Stomach (tissue), 9 donors: Measurements from ENCODE around the gene AOC1. TPM values are rescaled to one million over a fixed set of nuclear protein-coding genes. Genes with fewer than 3 reads are reported as not detected.

Experiments used
- DNase-seq, 2 donors: peaks; one replicate each; pipeline versions ENCODE4 v3.0.0 to v3.0.0-alpha.2; 2013 to 2019
- H3K27ac ChIP-seq, 5 donors: fragments of 200-600 bp in 4 of 5; sonication (generic) in 4 of 5; one replicate each; pipeline ENCODE4 v1.5.1; 2013 to 2019; ENCODE audit warnings: mild to moderate bottlenecking in 1 of 5, moderate library complexity in 1 of 5
- H3K27me3 ChIP-seq, 3 donors: fragments of 200-600 bp; sonication (generic); one replicate each; pipeline ENCODE4 v1.5.1; 2017 to 2019; ENCODE audit warnings: mixed run types in 1 of 3
- H3K36me3 ChIP-seq, 4 donors: fragments of 200-600 bp; sonication (generic); 1 replicate in 3 of 4; 2 replicates in 1 of 4; pipeline ENCODE4 v1.5.1; 2016 to 2019
- H3K4me1 ChIP-seq, 4 donors: fragments of 200-600 bp; sonication (generic); one replicate each; pipeline ENCODE4 v1.5.1; 2016 to 2019
- H3K4me3 ChIP-seq, 4 donors: fragments of 200-600 bp; sonication (generic) in 3 of 4; one replicate each; pipeline ENCODE4 v1.5.1; 2016 to 2019; ENCODE audit warnings: mild to moderate bottlenecking in 1 of 4
- H3K9me3 ChIP-seq, 4 donors: fragments of 200-600 bp; sonication (generic); one replicate each; pipeline ENCODE4 v1.5.1; 2016 to 2019
- EP300 ChIP-seq: sonication (generic); formaldehyde crosslinking; IDR thresholded peaks from one replicate; pipeline ENCODE4 v1.6.1; 2017; ENCODE audit warnings: antibody characterized with exemption
- POLR2A ChIP-seq, 4 donors: fragments of 450-650 bp; IDR thresholded peaks; one replicate each; pipeline ENCODE4 v1.6.1; 2016; ENCODE audit warnings: antibody characterized with exemption in 4 of 4, control low read depth in 2 of 4, mild to moderate bottlenecking in 1 of 4, moderate library complexity in 1 of 4
- POLR2AphosphoS5 ChIP-seq, 3 donors: sonication (generic); formaldehyde crosslinking; IDR thresholded peaks; one replicate each; pipeline ENCODE4 v1.6.1; 2016; ENCODE audit warnings: antibody characterized with exemption in 3 of 3
- WGBS, 5 donors: extraction: QIAGEN DNeasy Blood & Tissue Kit in 3 of 5; methylation state at CpG; one replicate each; pipeline versions ENCODE4 v1.1.5 to v1.1.7; 2013 to 2018; 5-methylcytosine and 5-hydroxymethylcytosine counted together
- intact Hi-C: fragments of 100-400 bp; cut with DNase I; formaldehyde crosslinking; loops from one replicate; pipeline ENCODE4 v1.15.1; 2023; ENCODE audit warnings: low total_unique reads
- polyA plus RNA-seq, 3 donors: library from polyadenylated mRNA; stranded (reverse); fragments of 200-250 nt; gene quantifications; one replicate each; pipeline ENCODE4 v1.2.3, GENCODE V29; 2013
- total RNA-seq, 5 donors: library from RNA; depleted of rRNA; stranded (reverse); fragments of >200 nt; gene quantifications; one replicate each; pipeline versions ENCODE4 v1.1.0 to v1.2.3, GENCODE V29; 2014 to 2016
- TF ChIP-seq, protein P1 (sequence below), 7 experiments: fragments of 450-650 bp in 4 of 7; fragments of 200-600 bp in 3 of 7; sonication (generic) in 3 of 7; IDR thresholded peaks; one replicate each; pipeline ENCODE4 v1.5.1; 2016 to 2019; ENCODE audit warnings: antibody characterized with exemption in 7 of 7, control low read depth in 2 of 7, mild to moderate bottlenecking in 1 of 7
- donor health status: healthy with polysubstance abuse.
- donor health status: Bipolar disorder and iron deficiency.
- donor health status: healthy.

The AOC1 gene
- total and polyA plus RNA-seq, 8 donors, result 0.31 to 105 (median 1.0) TPM; not detected in 2

DNA sequence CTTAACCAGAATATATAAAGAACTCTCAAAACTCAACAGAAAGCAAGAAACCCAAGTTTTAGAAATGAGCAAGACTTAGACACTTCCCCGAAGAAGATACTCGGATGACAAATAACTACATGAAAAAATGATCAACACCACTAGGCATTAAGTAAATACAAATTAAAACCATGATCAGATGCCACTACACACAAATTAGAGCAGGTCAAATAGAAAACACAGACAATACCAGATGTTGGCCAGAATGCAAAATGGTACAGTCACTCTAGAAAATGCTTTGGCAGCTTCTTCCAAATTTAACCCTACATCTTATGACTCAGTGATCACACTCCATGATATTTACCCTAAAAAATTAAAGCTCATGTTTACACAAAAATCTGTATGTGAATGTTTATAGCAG lies 33.3 kb upstream of the AOC1 start:
- H3K9me3 ChIP-seq, result peaks cover 0 to 21% (median 8%) of the 10 kb centered on the region in 4 donors
- TF ChIP-seq EP300 (no peak), POLR2AphosphoS5 (IDR thresholded peaks at IDR 0.05) (no peak), POLR2A (IDR thresholded peaks at IDR 0.05) (no peak)
- TF ChIP-seq, protein P1, sequence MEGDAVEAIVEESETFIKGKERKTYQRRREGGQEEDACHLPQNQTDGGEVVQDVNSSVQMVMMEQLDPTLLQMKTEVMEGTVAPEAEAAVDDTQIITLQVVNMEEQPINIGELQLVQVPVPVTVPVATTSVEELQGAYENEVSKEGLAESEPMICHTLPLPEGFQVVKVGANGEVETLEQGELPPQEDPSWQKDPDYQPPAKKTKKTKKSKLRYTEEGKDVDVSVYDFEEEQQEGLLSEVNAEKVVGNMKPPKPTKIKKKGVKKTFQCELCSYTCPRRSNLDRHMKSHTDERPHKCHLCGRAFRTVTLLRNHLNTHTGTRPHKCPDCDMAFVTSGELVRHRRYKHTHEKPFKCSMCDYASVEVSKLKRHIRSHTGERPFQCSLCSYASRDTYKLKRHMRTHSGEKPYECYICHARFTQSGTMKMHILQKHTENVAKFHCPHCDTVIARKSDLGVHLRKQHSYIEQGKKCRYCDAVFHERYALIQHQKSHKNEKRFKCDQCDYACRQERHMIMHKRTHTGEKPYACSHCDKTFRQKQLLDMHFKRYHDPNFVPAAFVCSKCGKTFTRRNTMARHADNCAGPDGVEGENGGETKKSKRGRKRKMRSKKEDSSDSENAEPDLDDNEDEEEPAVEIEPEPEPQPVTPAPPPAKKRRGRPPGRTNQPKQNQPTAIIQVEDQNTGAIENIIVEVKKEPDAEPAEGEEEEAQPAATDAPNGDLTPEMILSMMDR (IDR thresholded peaks at IDR 0.05), result no peak
- no peak for DNase-seq
- no peaks in the 10 kb centered on the region for H3K4me1 ChIP-seq
- H3K4me3 ChIP-seq, result no peak overlapping the region
- H3K27me3 ChIP-seq, result no peaks in the 10 kb centered on the region
- 75 to 88% (median 75%) methylated on average over 2 of the region's 2 CpGs for WGBS, 5 donors
- no peaks in the 10 kb centered on the region for H3K36me3 ChIP-seq
- intact Hi-C loops, result no loop called here
- no peak overlapping the region for H3K27ac ChIP-seq

DNA sequence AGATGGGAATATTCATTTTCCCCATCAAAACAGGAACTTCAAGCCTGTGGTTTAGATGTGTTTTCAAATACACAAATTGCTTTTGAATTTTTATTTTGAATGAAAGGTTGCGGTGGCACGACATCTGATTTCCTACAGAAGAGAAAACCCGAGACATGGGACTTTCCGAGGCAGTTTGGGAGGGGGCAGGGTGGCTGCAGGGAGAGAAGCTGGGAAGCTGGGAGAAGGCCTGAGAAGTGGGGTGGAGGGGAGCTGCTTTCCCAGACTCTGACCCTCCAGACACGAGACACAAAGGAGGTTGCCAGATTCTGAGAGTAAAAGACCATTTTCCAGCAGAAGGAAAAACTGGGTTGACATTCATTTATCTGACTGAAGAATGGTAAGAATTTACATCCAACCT lies 32.2 kb upstream of the AOC1 start:
- Histone ChIP-seq H3K36me3 (no peaks in the 10 kb centered on the region), H3K27me3 (no peaks in the 10 kb centered on the region), H3K27ac (peak overlapping the region in 1 of 5 donors; percentile 6), H3K4me3 (no peak overlapping the region), H3K9me3 (peaks cover 0 to 20% (median 6%) of the 10 kb centered on the region in 4 donors), H3K4me1 (no peaks in the 10 kb centered on the region)
- intact Hi-C loops, result no loop called here
- TF ChIP-seq POLR2A (IDR thresholded peaks at IDR 0.05) (no peak), POLR2AphosphoS5 (IDR thresholded peaks at IDR 0.05) (no peak), EP300 (no peak)
- TF ChIP-seq, protein P1 (IDR thresholded peaks at IDR 0.05), result no peak
- 35 to 66% (median 48%) methylated on average over 5 of the region's 5 CpGs for WGBS, 5 donors
- peak in 1 of 2 donors; percentile 27 for DNase-seq

DNA sequence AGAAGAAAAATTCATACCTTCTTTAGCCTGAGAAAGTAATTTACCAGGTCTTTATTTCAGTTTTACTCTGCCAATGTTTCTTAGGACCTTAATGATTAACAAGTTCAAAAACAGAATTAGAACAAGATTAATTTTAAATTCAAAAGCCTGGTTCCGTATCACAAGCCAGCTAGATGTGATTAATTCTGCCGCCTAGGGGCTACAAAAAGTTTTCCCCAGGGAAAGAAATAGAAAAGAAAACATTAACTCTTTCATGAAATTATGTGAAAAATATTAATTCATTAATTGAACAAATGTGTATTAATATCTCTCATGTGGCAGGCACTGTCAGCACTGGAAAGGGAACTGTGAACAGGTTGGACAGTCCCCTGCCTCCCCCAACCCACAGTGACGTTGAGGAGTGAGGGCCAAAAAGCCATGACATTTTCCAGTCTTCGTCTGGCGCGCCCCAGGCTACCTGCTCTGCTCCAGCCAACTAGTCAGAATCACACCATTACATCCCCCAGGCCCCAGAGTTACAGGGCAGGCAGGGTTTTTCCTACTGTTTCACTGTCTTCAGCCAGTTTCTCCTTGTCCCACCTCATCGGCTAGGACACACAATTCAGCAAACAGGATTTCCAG lies 31.6 kb upstream of the AOC1 start:
- intact Hi-C loops, result no loop called here
- TF ChIP-seq, protein P1 (IDR thresholded peaks at IDR 0.05), result no peak
- TF ChIP-seq POLR2A (IDR thresholded peaks at IDR 0.05), result no peak
- TF ChIP-seq POLR2AphosphoS5 (IDR thresholded peaks at IDR 0.05), result no peak
- no peak for TF ChIP-seq EP300
- no peak overlapping the region for H3K4me3 ChIP-seq
- 66 to 83% (median 79%) methylated on average over 7 of the region's 7 CpGs for WGBS, 5 donors
- H3K4me1 ChIP-seq, result no peaks in the 10 kb centered on the region
- peaks cover 0 to 14% (median 3%) of the 10 kb centered on the region in 4 donors for H3K9me3 ChIP-seq
- no peaks in the 10 kb centered on the region for H3K27me3 ChIP-seq
- H3K36me3 ChIP-seq, result no peaks in the 10 kb centered on the region
- H3K27ac ChIP-seq, result peak overlapping the region in 1 of 5 donors; percentile 6
- no peak for DNase-seq

DNA sequence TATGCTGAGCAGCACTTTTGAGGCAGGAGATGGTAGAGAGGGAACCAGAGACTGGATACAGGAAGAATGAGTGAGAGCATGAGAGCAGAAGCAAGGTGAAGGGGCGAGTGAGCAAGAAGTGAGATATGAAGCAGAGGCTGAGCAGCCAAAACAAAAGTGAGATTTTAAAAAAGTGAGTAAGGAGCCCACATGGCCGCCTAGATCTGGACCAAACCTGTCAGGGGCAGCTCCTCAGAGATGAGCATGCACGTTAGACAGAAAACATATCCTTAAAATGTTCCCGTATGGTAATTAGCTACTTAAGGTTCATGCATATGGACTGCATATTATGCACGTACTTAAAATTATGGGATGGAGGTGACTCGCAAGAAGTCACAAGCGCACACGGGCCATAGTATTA lies 29.3 kb upstream of the AOC1 start:
- TF ChIP-seq, protein P1 (IDR thresholded peaks at IDR 0.05), result no peak
- TF ChIP-seq POLR2AphosphoS5 (IDR thresholded peaks at IDR 0.05) (no peak), POLR2A (IDR thresholded peaks at IDR 0.05) (no peak), EP300 (no peak)
- no peak overlapping the region for H3K4me3 ChIP-seq
- intact Hi-C loops, result no loop called here
- WGBS, 5 donors, result 86 to 91% (median 89%) methylated on average over 8 of the region's 8 CpGs
- no peaks in the 10 kb centered on the region for H3K36me3 ChIP-seq
- no peaks in the 10 kb centered on the region for H3K9me3 ChIP-seq
- no peak overlapping the region for H3K27ac ChIP-seq
- peaks cover 0 to 5% (median 0%) of the 10 kb centered on the region in 4 donors for H3K4me1 ChIP-seq
- H3K27me3 ChIP-seq, result no peaks in the 10 kb centered on the region
- no peak for DNase-seq
